Activated CD8-positive, alpha-beta T cell treated with anti-CD3 and anti-CD28 coated beads for 36 hours (primary cell): ENCODE results near the gene HAUS7. TPM values are rescaled to one million over a fixed set of nuclear protein-coding genes. Genes with fewer than 3 reads are reported as not detected.

ENCODE experiments used
- ATAC-seq: fragments of 200-7000 bp; cut with Tn5 transposase; one replicate; pipeline ENCODE4 v1.10.0; 2021; ENCODE audit warnings: mild to moderate bottlenecking, moderate library complexity
- CTCF ChIA-PET: fragments of 350-600 bp; sonication (Branson Sonifier 250); formaldehyde crosslinking; loops from one replicate; lab custom pipeline; 2021; ENCODE audit warnings: antibody characterized with exemption; lab: Charles Lee
- POLR2A ChIA-PET: fragments of 350-600 bp; sonication (Branson Sonifier 250); formaldehyde crosslinking; loops from one replicate; lab custom pipeline; 2021; ENCODE audit warnings: antibody characterized with exemption; lab: Charles Lee
- DNase-seq: peaks from one replicate; pipeline ENCODE4 v3.0.0-alpha.2; 2020
- H3K27ac Mint-ChIP-seq: one replicate; pipeline ENCODE4 v1.8.0; 2021; ENCODE audit warnings: mild to moderate bottlenecking, mixed read lengths
- H3K27me3 Mint-ChIP-seq: one replicate; pipeline ENCODE4 v1.8.0; 2021; ENCODE audit warnings: mixed read lengths
- H3K36me3 Mint-ChIP-seq: one replicate; pipeline ENCODE4 v1.8.0; 2021; ENCODE audit warnings: low read depth, mixed read lengths
- H3K4me1 Mint-ChIP-seq: one replicate; pipeline ENCODE4 v1.8.0; 2021; ENCODE audit warnings: low read depth, mixed read lengths
- H3K4me3 Mint-ChIP-seq: one replicate; pipeline ENCODE4 v1.8.0; 2021; ENCODE audit warnings: mild to moderate bottlenecking, moderate library complexity, mixed read lengths
- H3K9me3 Mint-ChIP-seq: one replicate; pipeline ENCODE4 v1.8.0; 2021; ENCODE audit warnings: mixed read lengths
- intact Hi-C: fragments of 100-400 bp; cut with micrococcal nuclease; formaldehyde crosslinking; loops from one replicate; pipeline ENCODE4 v1.10.0; 2022
- total RNA-seq, 2 experiments: library from RNA; stranded (reverse); gene quantifications; one replicate each; pipeline ENCODE4 v1.2.3, GENCODE V29; 2021
- TF ChIP-seq, protein P1 (sequence below): fragments of 200-600 bp; IDR thresholded peaks from one replicate; pipeline ENCODE4 v1.8.0; 2022; ENCODE audit warnings: antibody characterized with exemption, mild to moderate bottlenecking

HAUS7 gene
- total RNA-seq, 2 experiments from 2014 or later, result 47.2 to 58.8 TPM

- H3K36me3 Mint-ChIP-seq, result no peaks in the 10 kb centered on the region
- DNase-seq (no peak), ATAC-seq (no peak)
- H3K4me3 Mint-ChIP-seq, result no peak overlapping the region
- TF ChIP-seq, protein P1, sequence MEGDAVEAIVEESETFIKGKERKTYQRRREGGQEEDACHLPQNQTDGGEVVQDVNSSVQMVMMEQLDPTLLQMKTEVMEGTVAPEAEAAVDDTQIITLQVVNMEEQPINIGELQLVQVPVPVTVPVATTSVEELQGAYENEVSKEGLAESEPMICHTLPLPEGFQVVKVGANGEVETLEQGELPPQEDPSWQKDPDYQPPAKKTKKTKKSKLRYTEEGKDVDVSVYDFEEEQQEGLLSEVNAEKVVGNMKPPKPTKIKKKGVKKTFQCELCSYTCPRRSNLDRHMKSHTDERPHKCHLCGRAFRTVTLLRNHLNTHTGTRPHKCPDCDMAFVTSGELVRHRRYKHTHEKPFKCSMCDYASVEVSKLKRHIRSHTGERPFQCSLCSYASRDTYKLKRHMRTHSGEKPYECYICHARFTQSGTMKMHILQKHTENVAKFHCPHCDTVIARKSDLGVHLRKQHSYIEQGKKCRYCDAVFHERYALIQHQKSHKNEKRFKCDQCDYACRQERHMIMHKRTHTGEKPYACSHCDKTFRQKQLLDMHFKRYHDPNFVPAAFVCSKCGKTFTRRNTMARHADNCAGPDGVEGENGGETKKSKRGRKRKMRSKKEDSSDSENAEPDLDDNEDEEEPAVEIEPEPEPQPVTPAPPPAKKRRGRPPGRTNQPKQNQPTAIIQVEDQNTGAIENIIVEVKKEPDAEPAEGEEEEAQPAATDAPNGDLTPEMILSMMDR, result no peak
- CTCF ChIA-PET, result interaction anchor here (2.4 kb wide), 1 partner anchor 9 kb away, joined by 7 read pairs; no protein-coding TSS in a partner anchor
- POLR2A ChIA-PET, result no interaction called here
- no peaks in the 10 kb centered on the region for H3K4me1 Mint-ChIP-seq
- peaks cover 20% of the 10 kb centered on the region for H3K27me3 Mint-ChIP-seq
- H3K9me3 Mint-ChIP-seq, result no peaks in the 10 kb centered on the region
- no peak overlapping the region for H3K27ac Mint-ChIP-seq
- intact Hi-C loops, result no loop called here
These were observed 45.7 kb upstream of the HAUS7 start for GRCh38 chrX:153516073-153516472.

DNA sequence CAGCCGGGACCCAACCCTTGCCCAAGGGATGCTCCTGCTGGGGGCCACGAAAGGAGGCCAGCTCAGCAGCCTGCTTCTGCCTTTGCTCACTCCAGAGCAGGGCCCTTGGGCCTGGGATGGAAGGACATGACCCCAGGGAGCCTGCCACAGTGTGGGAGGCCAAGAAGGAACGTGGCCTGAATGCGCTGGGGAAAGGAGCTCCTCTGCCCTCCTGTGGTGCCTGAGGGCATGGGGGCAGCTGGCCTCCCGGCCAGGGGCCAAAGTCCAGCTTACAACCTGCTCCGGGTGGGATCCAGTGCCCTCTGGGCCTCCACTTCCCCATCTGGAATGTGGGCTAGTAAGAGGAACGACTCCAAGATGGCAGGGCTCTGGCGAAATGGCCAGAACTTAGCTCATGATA lies 45.1 kb upstream of the HAUS7 start:
- no peak for DNase-seq
- no peaks in the 10 kb centered on the region for H3K4me1 Mint-ChIP-seq
- intact Hi-C loops, result no loop called here
- ChIA-PET CTCF (interaction anchor here (2.4 kb wide), 1 partner anchor 8 kb away, joined by 7 read pairs; no protein-coding TSS in a partner anchor), POLR2A (interaction anchor here (0.6 kb wide), 1 partner anchor 283 kb away, joined by 3 read pairs; no protein-coding TSS in a partner anchor)
- no peak for ATAC-seq
- no peak overlapping the region for H3K4me3 Mint-ChIP-seq
- no peaks in the 10 kb centered on the region for H3K9me3 Mint-ChIP-seq
- H3K27ac Mint-ChIP-seq, result no peak overlapping the region
- TF ChIP-seq, protein P1, result no peak
- no peaks in the 10 kb centered on the region for H3K36me3 Mint-ChIP-seq
- peaks cover 20% of the 10 kb centered on the region for H3K27me3 Mint-ChIP-seq

DNA sequence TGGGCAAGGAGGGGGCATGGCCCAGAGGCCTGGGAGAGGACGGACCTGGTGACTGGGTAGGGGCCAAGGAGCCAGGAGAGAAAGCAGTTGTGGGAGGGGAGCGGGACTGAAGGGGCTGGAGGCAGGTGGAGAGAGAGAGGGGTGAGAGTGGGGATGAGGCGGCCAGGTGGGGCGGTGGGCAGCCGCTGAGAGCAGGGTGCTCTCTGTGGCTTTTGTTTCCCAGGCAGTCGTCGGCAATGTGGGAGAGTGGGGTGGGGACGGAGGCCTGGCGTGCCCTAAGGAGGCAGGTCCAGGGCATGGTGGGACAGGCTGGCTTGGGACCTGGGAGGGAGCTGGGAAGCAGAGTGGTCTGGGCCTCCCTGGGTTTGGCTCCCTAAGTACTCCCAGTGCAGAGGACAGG lies 43.9 kb upstream of the HAUS7 start:
- H3K36me3 Mint-ChIP-seq, result no peaks in the 10 kb centered on the region
- peaks cover 16% of the 10 kb centered on the region for H3K27me3 Mint-ChIP-seq
- ChIA-PET CTCF (no interaction called here), POLR2A (no interaction called here)
- H3K9me3 Mint-ChIP-seq, result no peaks in the 10 kb centered on the region
- TF ChIP-seq, protein P1, result no peak
- H3K4me1 Mint-ChIP-seq, result no peaks in the 10 kb centered on the region
- no peak overlapping the region for H3K4me3 Mint-ChIP-seq
- ATAC-seq (no peak), DNase-seq (no peak)
- no peak overlapping the region for H3K27ac Mint-ChIP-seq
- intact Hi-C loops, result no loop called here

GRCh38 chrX:153513265-153513664 lies 42.9 kb upstream of the HAUS7 start:
- H3K4me3 Mint-ChIP-seq, result no peak overlapping the region

DNA sequence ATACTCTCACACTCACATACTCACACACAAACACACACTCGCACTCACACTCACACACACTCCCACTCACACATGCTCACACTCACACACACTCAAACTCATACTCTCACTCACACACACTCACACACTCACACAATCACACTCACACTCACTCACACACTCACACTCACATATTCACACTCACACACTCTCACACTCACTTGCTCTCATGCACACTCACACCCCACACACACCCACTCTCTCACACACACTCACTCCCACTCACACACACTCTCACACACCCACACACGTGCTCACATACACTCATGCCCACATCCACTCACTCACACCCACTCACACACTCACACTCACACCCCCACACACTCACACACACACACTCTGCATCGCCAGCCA lies 42.1 kb upstream of the HAUS7 start:
- CTCF ChIA-PET, result no interaction called here

More at GRCh38 chrX:153513265-153513664, 42.9 kb upstream of the HAUS7 start:
- DNase-seq (no peak), ATAC-seq (no peak)
- ChIA-PET CTCF (no interaction called here), POLR2A (interaction anchor here (0.7 kb wide), 1 partner anchor 119 kb away, joined by 4 read pairs; no protein-coding TSS in a partner anchor)
- H3K4me1 Mint-ChIP-seq, result no peaks in the 10 kb centered on the region
- H3K27me3 Mint-ChIP-seq, result peaks cover 10% of the 10 kb centered on the region
- H3K36me3 Mint-ChIP-seq, result no peaks in the 10 kb centered on the region
- H3K9me3 Mint-ChIP-seq, result no peaks in the 10 kb centered on the region
- intact Hi-C loops, result no loop called here
- TF ChIP-seq, protein P1, result no peak
- H3K27ac Mint-ChIP-seq, result no peak overlapping the region

More for the DNA sequence above, 42.1 kb upstream of the HAUS7 start:
- POLR2A ChIA-PET, result interaction anchor here (0.7 kb wide), 1 partner anchor 118 kb away, joined by 4 read pairs; no protein-coding TSS in a partner anchor
- Mint-ChIP-seq H3K27ac (no peak overlapping the region), H3K27me3 (peaks cover 9% of the 10 kb centered on the region), H3K4me3 (no peak overlapping the region), H3K36me3 (no peaks in the 10 kb centered on the region), H3K4me1 (no peaks in the 10 kb centered on the region), H3K9me3 (no peaks in the 10 kb centered on the region)
- intact Hi-C loops, result no loop called here
- ATAC-seq (no peak), DNase-seq (no peak)
- TF ChIP-seq, protein P1, result no peak
